Measurements from ENCODE around the gene SCD. TPM values are rescaled to one million over a fixed set of nuclear protein-coding genes. Genes with fewer than 3 reads are reported as not detected.

The SCD gene
- total and polyA plus RNA-seq, 10 of the 15 experiments (the other 5 are each of a cell fraction or from before 2014, with no cell fraction given), result 68.7 to 279 (median 99.5) TPM

DNA sequence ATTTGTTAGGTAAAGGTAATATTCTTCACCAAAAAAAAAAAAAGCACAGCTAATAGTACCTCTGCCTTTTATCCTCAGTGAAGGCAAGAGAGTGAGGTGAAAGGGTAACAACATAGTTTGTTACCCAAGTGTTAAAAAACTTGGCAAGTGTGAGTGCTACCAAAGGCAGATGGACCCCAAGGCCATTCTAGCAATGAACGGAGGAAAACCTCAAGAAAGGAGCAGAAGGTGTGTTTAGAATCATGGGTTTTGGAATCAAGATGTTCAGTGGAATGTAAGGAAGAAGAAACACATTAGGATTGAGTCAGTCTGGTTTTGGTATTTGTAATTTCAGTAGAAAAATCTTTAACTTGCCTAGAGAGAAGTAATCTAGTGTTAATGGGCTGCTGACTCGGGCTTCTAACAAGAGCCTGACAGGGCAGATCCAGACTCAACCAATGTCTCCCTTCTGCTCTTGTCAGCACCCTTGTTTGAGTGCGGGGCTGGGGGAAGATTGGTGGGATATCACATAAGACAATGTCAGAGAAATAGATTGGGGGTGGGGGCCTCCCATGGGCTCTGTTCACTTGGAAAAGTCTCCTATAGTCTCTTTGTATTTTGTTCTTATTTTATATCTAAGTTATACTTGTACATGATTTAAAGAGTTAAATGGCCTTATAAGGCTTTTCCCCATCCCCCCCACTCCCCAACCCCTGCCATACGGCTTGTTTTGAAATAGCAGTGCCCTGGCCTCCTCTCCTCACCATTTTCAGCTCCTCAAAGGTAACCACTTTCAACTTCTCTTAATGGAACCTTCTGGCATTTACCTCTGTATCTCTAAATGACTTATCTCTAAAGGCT lies 44.4 kb downstream of the SCD start:
- ATAC-seq (no peak), DNase-seq (ENCODE audit: low read depth, low spot score) (no peak), FAIRE-seq (no peak)
- no peak overlapping the region for H3K27ac ChIP-seq (ENCODE audit: control insufficient read depth, insufficient read depth)
- ChIA-PET SMC1A (ENCODE audit: uncharacterized antibody, unreplicated experiment) (interaction anchor here (1.0 kb wide), 2 partner anchors 19 to 21 kb away, joined by 3 read pairs; no protein-coding TSS in a partner anchor), RAD21 (ENCODE audit: unreplicated experiment) (no interaction called here), POLR2A (interaction anchor here (0.6 kb wide), 2 partner anchors 43 to 524 kb away, joined by 3 read pairs; no protein-coding TSS in a partner anchor), CTCF (interaction anchor here (0.7 to 1.0 kb wide), 2 partner anchors 41 to 50 kb away, joined by 3 read pairs; no protein-coding TSS in a partner anchor)
- in situ Hi-C loops (cut with MboI) (no loop called here), intact Hi-C loops (cut with micrococcal nuclease; ENCODE audit: unreplicated experiment) (no loop called here)
- 36% methylated on average over 4 of the region's 4 CpGs for WGBS (ENCODE audit: insufficient coverage, insufficient replicate concordance, low lambda C conversion rate, missing lambda C conversion rate)
- no peak overlapping the region for H3K9ac ChIP-seq (ENCODE audit: control insufficient read depth, insufficient read depth, low read length)
- H3K36me3 ChIP-seq (ENCODE audit: control insufficient read depth in 2 of 2, insufficient read depth in 2 of 2, low read length in 1 of 2), result no peaks in the 10 kb centered on the region
- H3K4me3 ChIP-seq, result no peak overlapping the region
- no peaks in the 10 kb centered on the region for H3K4me1 ChIP-seq (ENCODE audit: control insufficient read depth, insufficient read depth, low read length)
- no peaks in the 10 kb centered on the region for H4K20me1 ChIP-seq (ENCODE audit: control insufficient read depth, insufficient read depth)
- no peaks in the 10 kb centered on the region for H3K79me2 ChIP-seq (ENCODE audit: control insufficient read depth, insufficient read depth, low read length)
- no TSS peak for BruUV-seq (replicated peaks)
- H3K9me3 ChIP-seq (replicated peaks; ENCODE audit: control insufficient read depth, insufficient read depth, low read length), result no peaks in the 10 kb centered on the region
- no peak overlapping the region for H2AFZ ChIP-seq (ENCODE audit: control insufficient read depth, low read depth, low read length)
- no peak overlapping the region for H3K4me2 ChIP-seq (ENCODE audit: control insufficient read depth, insufficient read depth)
- H3K27me3 ChIP-seq (replicated peaks in 1 of 2; ENCODE audit: control insufficient read depth in 2 of 2, insufficient read depth in 2 of 2, low read length in 1 of 2), result no peaks in the 10 kb centered on the region
- no peak for TF ChIP-seq ZNF217 (IDR thresholded peaks at IDR 0.05)
- TF ChIP-seq HDAC6 (IDR thresholded peaks at IDR 0.05; ENCODE audit: unreplicated experiment), result no peak
- no peak for TF ChIP-seq RAD21 (IDR thresholded peaks at IDR 0.05; ENCODE audit: insufficient read depth, low read depth, low read length)
- TF ChIP-seq, protein P1, sequence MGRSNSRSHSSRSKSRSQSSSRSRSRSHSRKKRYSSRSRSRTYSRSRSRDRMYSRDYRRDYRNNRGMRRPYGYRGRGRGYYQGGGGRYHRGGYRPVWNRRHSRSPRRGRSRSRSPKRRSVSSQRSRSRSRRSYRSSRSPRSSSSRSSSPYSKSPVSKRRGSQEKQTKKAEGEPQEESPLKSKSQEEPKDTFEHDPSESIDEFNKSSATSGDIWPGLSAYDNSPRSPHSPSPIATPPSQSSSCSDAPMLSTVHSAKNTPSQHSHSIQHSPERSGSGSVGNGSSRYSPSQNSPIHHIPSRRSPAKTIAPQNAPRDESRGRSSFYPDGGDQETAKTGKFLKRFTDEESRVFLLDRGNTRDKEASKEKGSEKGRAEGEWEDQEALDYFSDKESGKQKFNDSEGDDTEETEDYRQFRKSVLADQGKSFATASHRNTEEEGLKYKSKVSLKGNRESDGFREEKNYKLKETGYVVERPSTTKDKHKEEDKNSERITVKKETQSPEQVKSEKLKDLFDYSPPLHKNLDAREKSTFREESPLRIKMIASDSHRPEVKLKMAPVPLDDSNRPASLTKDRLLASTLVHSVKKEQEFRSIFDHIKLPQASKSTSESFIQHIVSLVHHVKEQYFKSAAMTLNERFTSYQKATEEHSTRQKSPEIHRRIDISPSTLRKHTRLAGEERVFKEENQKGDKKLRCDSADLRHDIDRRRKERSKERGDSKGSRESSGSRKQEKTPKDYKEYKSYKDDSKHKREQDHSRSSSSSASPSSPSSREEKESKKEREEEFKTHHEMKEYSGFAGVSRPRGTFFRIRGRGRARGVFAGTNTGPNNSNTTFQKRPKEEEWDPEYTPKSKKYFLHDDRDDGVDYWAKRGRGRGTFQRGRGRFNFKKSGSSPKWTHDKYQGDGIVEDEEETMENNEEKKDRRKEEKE (IDR thresholded peaks at IDR 0.05), result no peak
- no peak for TF ChIP-seq TCF12 (IDR thresholded peaks at IDR 0.05; ENCODE audit: low read depth, low read length)
- no peak for TF ChIP-seq CREM (IDR thresholded peaks at IDR 0.05; ENCODE audit: low read depth)
- no peak for TF ChIP-seq ZNF24 (IDR thresholded peaks at IDR 0.05)
- TF ChIP-seq, protein P2, sequence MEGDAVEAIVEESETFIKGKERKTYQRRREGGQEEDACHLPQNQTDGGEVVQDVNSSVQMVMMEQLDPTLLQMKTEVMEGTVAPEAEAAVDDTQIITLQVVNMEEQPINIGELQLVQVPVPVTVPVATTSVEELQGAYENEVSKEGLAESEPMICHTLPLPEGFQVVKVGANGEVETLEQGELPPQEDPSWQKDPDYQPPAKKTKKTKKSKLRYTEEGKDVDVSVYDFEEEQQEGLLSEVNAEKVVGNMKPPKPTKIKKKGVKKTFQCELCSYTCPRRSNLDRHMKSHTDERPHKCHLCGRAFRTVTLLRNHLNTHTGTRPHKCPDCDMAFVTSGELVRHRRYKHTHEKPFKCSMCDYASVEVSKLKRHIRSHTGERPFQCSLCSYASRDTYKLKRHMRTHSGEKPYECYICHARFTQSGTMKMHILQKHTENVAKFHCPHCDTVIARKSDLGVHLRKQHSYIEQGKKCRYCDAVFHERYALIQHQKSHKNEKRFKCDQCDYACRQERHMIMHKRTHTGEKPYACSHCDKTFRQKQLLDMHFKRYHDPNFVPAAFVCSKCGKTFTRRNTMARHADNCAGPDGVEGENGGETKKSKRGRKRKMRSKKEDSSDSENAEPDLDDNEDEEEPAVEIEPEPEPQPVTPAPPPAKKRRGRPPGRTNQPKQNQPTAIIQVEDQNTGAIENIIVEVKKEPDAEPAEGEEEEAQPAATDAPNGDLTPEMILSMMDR (IDR thresholded peaks at IDR 0.05 in 2 of 3, conservative IDR thresholded peaks at IDR 0.05 in 1 of 3; ENCODE audit: control insufficient read depth in 2 of 3, extremely low read depth in 1 of 3, insufficient read depth in 1 of 3, low read depth in 3 of 3, low read length in 3 of 3), result no peak
- no peak for TF ChIP-seq HDGF (IDR thresholded peaks at IDR 0.05)
- TF ChIP-seq CBX5 (IDR thresholded peaks at IDR 0.05; ENCODE audit: low read depth), result no peak
- TF ChIP-seq, protein P3, sequence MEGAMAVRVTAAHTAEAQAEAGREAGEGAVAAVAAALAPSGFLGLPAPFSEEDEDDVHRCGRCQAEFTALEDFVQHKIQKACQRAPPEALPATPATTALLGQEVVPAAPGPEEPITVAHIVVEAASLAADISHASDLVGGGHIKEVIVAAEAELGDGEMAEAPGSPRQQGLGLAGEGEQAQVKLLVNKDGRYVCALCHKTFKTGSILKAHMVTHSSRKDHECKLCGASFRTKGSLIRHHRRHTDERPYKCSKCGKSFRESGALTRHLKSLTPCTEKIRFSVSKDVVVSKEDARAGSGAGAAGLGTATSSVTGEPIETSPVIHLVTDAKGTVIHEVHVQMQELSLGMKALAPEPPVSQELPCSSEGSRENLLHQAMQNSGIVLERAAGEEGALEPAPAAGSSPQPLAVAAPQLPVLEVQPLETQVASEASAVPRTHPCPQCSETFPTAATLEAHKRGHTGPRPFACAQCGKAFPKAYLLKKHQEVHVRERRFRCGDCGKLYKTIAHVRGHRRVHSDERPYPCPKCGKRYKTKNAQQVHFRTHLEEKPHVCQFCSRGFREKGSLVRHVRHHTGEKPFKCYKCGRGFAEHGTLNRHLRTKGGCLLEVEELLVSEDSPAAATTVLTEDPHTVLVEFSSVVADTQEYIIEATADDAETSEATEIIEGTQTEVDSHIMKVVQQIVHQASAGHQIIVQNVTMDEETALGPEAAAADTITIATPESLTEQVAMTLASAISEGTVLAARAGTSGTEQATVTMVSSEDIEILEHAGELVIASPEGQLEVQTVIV (IDR thresholded peaks at IDR 0.05; ENCODE audit: borderline replicate concordance, partially characterized antibody), result no peak
- no peak for TF ChIP-seq TARDBP (IDR thresholded peaks at IDR 0.05; ENCODE audit: borderline replicate concordance)
- TF ChIP-seq IKZF2 (IDR thresholded peaks at IDR 0.05), result no peak

Data from GM12878 (cell line).